Large intestine (tissue), 3 donors: Measurements from ENCODE around the gene C17orf50. TPM values are rescaled to one million over a fixed set of nuclear protein-coding genes. Genes with fewer than 3 reads are reported as not detected.

ENCODE experiments used
- DNase-seq, 2 donors: peaks; one replicate each; pipeline versions ENCODE4 v3.0.0 to v3.0.0-alpha.2; 2013
- H3K27ac ChIP-seq: one replicate; pipeline ENCODE4 v1.5.1; 2013; ENCODE audit warnings: low read length
- H3K27me3 ChIP-seq: 2 replicates; pipeline ENCODE4 v1.6.1; 2013; ENCODE audit warnings: low read length; ENCODE audit not compliant: control insufficient read depth, insufficient read depth
- H3K36me3 ChIP-seq: 2 replicates; pipeline ENCODE4 v1.6.1; 2013; ENCODE audit warnings: low read length; ENCODE audit not compliant: control insufficient read depth, insufficient read depth
- H3K4me1 ChIP-seq: one replicate; pipeline ENCODE4 v1.6.1; 2013; ENCODE audit warnings: low read length; ENCODE audit not compliant: control insufficient read depth, insufficient read depth
- H3K4me3 ChIP-seq: one replicate; pipeline ENCODE4 v1.5.1; 2013; ENCODE audit warnings: low read length
- H3K9me3 ChIP-seq: one replicate; pipeline ENCODE4 v1.6.1; 2013; ENCODE audit warnings: mild to moderate bottlenecking, low read depth, low read length, moderate library complexity; ENCODE audit not compliant: control insufficient read depth
- WGBS: methylation state at CpG from one replicate; pipeline ENCODE4 v1.1.5; 2013; ENCODE audit warnings: low lambda C conversion rate; ENCODE audit not compliant: insufficient coverage; 5-methylcytosine and 5-hydroxymethylcytosine counted together
- polyA plus RNA-seq: library from polyadenylated mRNA; unstranded; fragments of 120-200 nt; gene quantifications from one replicate; pipeline ENCODE4 v1.2.1, GENCODE V29; 2013

The C17orf50 gene
- polyA plus RNA-seq, 1 donor = 0.04 TPM

GRCh38 chr17:35797370-35797769 is 36.7 kb downstream of the C17orf50 start:
- no peak for DNase-seq
- Histone ChIP-seq H3K27ac (no peak overlapping the region), H3K36me3 (no peaks in the 10 kb centered on the region), H3K9me3 (no peaks in the 10 kb centered on the region), H3K27me3 (peaks cover 47% of the 10 kb centered on the region), H3K4me1 (peaks cover 11% of the 10 kb centered on the region), H3K4me3 (no peak overlapping the region)
- no CpG with 5 or more reads among the region's 4 CpGs for WGBS

- H3K36me3 ChIP-seq = no peaks in the 10 kb centered on the region
- WGBS = 70% methylated on average over 2 of the region's 5 CpGs
- peaks cover 11% of the 10 kb centered on the region for H3K4me1 ChIP-seq
- H3K9me3 ChIP-seq = no peaks in the 10 kb centered on the region
- H3K27me3 ChIP-seq = peaks cover 45% of the 10 kb centered on the region
- H3K27ac ChIP-seq = no peak overlapping the region
- no peak overlapping the region for H3K4me3 ChIP-seq
- DNase-seq = no peak
Observed at GRCh38 chr17:35797918-35798317, 37.2 kb downstream of the C17orf50 start.

GRCh38 chr17:35799942-35800341 is 39.3 kb downstream of the C17orf50 start:
- Histone ChIP-seq H3K27ac (no peak overlapping the region), H3K4me1 (peaks cover 6% of the 10 kb centered on the region)

GRCh38 chr17:35801583-35802224 is 41.0 kb downstream of the C17orf50 start:
- H3K4me1 ChIP-seq = no peaks in the 10 kb centered on the region

More at GRCh38 chr17:35799942-35800341, 39.3 kb downstream of the C17orf50 start:
- no peaks in the 10 kb centered on the region for H3K9me3 ChIP-seq
- H3K27me3 ChIP-seq = peaks cover 25% of the 10 kb centered on the region
- H3K36me3 ChIP-seq = no peaks in the 10 kb centered on the region
- DNase-seq = peak in 1 of 2 donors; percentile 34
- H3K4me3 ChIP-seq = no peak overlapping the region

DNA sequence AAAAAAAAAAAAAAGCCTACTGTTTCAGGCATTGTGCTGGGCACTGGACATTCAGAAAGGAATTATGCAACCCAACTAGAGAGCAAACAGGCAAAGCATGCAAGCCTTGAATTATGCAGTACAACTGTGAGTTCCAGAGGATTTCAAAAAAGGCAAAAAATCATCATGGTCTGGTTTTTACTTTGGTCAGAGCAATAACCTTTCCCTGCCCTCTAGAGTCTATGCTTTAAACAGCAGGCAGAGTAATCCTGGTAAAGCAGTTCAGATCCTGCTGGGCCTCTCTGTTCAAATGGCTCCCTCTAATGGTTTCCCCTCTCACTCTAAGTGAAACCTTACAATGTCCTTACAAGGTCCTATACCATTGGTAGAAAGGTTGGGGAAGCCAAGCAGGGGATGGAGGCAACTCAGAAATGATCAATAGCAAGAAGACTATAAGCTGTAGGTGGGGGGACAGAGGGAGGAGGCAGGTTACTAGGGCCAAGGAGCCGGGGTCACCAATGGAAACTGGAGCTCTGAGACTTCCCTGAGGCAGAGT is 44.0 kb downstream of the C17orf50 start:
- Histone ChIP-seq H3K27ac (no peak overlapping the region), H3K36me3 (no peaks in the 10 kb centered on the region)

More at GRCh38 chr17:35801583-35802224, 41.0 kb downstream of the C17orf50 start:
- H3K4me3 ChIP-seq = no peak overlapping the region
- peaks cover 15% of the 10 kb centered on the region for H3K27me3 ChIP-seq
- no peaks in the 10 kb centered on the region for H3K9me3 ChIP-seq
- peak overlapping the region; percentile 39 for H3K27ac ChIP-seq
- whole genome bisulfite sequencing = 17% methylated on average over 1 of the region's 9 CpGs
- no peaks in the 10 kb centered on the region for H3K36me3 ChIP-seq
- DNase-seq = peak in 1 of 2 donors; percentile 35

GRCh38 chr17:35807371-35808144 is 46.9 kb downstream of the C17orf50 start:
- H3K4me1 ChIP-seq = peaks cover 8% of the 10 kb centered on the region
- no peaks in the 10 kb centered on the region for H3K36me3 ChIP-seq
- H3K27ac ChIP-seq = no peak overlapping the region
- no peak overlapping the region for H3K4me3 ChIP-seq
- no peaks in the 10 kb centered on the region for H3K9me3 ChIP-seq
- 50% methylated on average over 2 of the region's 7 CpGs for WGBS
- DNase-seq = no peak
- no peaks in the 10 kb centered on the region for H3K27me3 ChIP-seq

More for the DNA sequence above, 44.0 kb downstream of the C17orf50 start:
- Histone ChIP-seq H3K9me3 (no peaks in the 10 kb centered on the region), H3K4me3 (no peak overlapping the region), H3K27me3 (no peaks in the 10 kb centered on the region), H3K4me1 (peaks cover 3% of the 10 kb centered on the region)
- WGBS = no CpG with 5 or more reads among the region's 1 CpG
- DNase-seq = peak; percentile 80 to 84

DNA sequence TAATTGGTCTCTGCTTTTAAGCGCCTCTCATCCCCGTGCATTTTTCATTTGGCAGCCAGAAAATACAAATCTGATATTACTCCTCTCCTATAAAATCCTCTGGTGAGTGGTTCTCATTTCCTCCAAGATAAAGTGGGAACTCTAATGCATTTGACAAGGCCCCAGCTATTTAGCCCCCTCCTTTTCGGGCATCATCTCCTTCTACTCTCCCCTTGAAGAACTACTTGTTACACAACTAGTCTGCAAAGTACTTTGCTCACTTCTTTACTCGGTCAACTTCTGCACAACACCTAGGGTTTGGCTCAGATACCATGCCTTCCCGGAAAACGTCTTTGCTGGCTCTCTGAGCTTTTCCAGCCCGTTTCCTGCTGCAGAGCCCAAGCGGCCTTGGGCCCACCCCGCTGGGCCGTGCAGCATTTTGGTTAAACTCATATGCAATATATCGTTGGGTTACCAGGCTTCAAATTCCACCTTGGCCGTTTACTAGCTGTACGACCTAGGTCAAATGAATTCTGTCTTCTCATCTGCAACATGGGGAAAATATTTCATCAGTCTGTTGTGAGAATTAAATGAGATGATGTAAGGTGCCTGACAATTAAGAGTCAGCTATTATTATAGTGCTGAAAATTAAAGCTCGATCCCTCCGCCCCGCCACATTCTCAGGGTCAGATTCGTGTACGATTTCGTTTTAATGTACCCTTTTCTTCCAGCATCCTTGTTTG is 47.7 kb downstream of the C17orf50 start:
- H3K4me1 ChIP-seq = peaks cover 8% of the 10 kb centered on the region
- peak overlapping the region; percentile 99 for H3K27ac ChIP-seq
- no peaks in the 10 kb centered on the region for H3K9me3 ChIP-seq
- H3K36me3 ChIP-seq = peaks cover 2% of the 10 kb centered on the region
- WGBS = 7% methylated on average over 2 of the region's 19 CpGs
- H3K27me3 ChIP-seq = no peaks in the 10 kb centered on the region
- DNase-seq = no peak
- H3K4me3 ChIP-seq = peak overlapping the region; percentile 50

DNA sequence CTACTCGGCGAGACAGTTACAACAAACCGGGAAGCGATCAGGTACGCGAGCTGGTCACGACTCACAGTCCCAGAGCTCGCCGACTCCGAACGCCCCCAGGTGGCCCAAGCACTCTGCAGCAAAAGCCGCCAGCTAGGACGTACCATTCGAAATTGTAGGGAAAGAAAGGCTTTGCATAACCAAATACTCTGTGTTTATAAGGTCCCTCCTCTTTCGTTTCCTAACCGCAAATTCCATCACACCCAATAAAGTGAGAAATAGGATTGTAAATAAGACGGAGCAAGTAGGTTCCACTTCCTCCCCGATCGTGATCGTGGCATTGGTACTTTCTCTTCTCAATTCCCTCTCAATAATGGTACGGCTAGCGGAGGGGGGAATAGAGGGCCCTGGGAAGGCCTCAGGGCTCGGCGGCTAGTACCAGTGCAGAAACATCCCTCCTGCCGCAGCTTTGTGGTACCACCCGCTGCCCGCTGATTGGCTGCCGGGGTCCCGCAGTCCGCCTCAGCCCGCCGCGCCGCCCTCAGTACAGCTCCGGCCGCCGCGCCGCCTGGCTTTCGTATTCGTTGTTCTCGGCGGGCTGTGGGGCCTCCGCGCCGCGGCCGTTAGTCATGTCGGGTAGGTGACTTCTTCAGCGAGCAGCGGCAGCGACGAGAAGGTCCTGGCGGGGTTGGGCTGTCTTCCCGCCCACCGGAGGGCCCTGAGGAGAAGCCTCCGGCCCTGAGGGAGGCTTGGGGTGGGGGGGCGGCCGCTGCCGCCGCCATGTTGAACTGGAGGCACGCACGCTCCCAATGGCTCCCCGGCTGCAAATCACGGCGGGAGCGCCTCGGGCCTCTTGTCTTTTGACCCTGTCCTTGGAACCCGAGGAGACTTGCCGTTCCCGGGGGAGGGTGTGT is 48.5 kb downstream of the C17orf50 start, which contains the start of gene TAF15:
Gene TAF15, plus strand, starts transcription at position 523 of the 893 bp plus-strand sequence. Its CDS starts 86 bp downstream, at position 609.
- 0% methylated on average over 5 of the region's 71 CpGs for WGBS
- H3K27me3 ChIP-seq = no peaks in the 10 kb centered on the region
- H3K9me3 ChIP-seq = no peaks in the 10 kb centered on the region
- DNase-seq = peak; percentile 97 to 99
- H3K27ac ChIP-seq = peak within 1 kb of the TSS; percentile 99
- H3K4me3 ChIP-seq = peak within 1 kb of the TSS; percentile 97
- peaks cover 2% of the 10 kb centered on the region for H3K36me3 ChIP-seq
- peaks cover 8% of the 10 kb centered on the region for H3K4me1 ChIP-seq

DNA sequence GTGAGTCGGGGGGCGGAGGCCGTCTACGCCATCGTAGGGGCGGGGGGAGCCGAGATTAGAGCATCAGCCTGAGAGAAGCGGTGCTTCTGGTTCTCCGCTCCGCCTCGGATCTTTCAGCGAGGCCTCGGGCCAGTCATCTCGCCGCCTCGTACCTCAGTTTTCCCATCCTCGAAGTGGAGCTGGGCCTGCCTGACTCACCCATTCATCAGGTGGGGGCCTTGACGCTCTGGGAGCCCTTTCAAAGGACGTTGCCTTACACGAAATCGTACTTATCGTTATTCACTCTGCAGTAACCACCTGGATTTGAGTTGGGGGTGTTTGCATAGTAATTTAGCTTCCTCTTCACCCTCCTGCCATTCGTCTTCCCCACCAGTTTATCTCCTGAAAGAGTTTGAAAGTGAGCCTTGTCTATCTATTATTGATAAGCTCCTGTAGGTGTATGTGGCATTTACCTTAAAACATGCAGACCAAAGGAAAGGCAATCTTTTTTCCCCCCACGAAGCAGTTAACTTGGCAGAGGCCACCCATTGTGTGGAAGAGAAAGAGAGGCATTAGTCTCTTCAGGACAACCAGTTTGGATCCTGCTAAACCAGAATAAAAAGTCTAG is 49.3 kb downstream of the C17orf50 start:
- DNase-seq = no peak

More for the DNA sequence above, 49.3 kb downstream of the C17orf50 start:
- Histone ChIP-seq H3K9me3 (no peaks in the 10 kb centered on the region), H3K36me3 (peaks cover 2% of the 10 kb centered on the region), H3K4me1 (peaks cover 8% of the 10 kb centered on the region), H3K27ac (peak overlapping the region; percentile 99), H3K4me3 (peak overlapping the region; percentile 97), H3K27me3 (no peaks in the 10 kb centered on the region)
- no CpG with 5 or more reads among the region's 24 CpGs for WGBS
